Caco-2 (cell line): ENCODE measurements around the gene P2RY1. TPM values are rescaled to one million over a fixed set of nuclear protein-coding genes. Genes with fewer than 3 reads are reported as not detected.

Experiments used
- BruUV-seq: library from RNA; stranded (reverse); fragments of 400-500 nt; replicated peaks from 2 replicates; lab custom pipeline; 2021; lab: Mats Ljungman, UMichigan
- CTCF ChIA-PET: fragments of 300-600 bp; sonication (Branson Sonifier 250); formaldehyde crosslinking; loops from one replicate; lab custom pipeline; 2022; ENCODE audit warnings: antibody characterized with exemption; lab: Charles Lee
- POLR2A ChIA-PET: fragments of 300-600 bp; sonication (Branson Sonifier 250); formaldehyde crosslinking; loops from one replicate; lab custom pipeline; 2022; ENCODE audit warnings: antibody characterized with exemption; lab: Charles Lee
- DNase-seq, 2 experiments: peaks; one replicate each; pipeline versions ENCODE4 v3.0.0 to v3.0.0-alpha.2; 2020 to 2022
- H3K27me3 ChIP-seq: replicated peaks from 2 replicates; pipeline ENCODE4 v1.6.0; 2011; ENCODE audit warnings: low read length; ENCODE audit not compliant: control insufficient read depth, insufficient read depth
- H3K36me3 ChIP-seq: 2 replicates; pipeline ENCODE4 v1.5.1; 2011; ENCODE audit warnings: low read length; ENCODE audit not compliant: control insufficient read depth, insufficient read depth
- H3K4me1 ChIP-seq: fragments of 250-450 bp; sonication (Bioruptor Pico); 2 replicates; pipeline ENCODE4 v1.5.1; 2020; ENCODE audit warnings: mild to moderate bottlenecking
- H3K4me3 ChIP-seq: 2 replicates; pipeline ENCODE4 v1.5.1; 2011; ENCODE audit warnings: low read depth, mild to moderate bottlenecking, control low read depth, low read length
- H3K9me3 ChIP-seq: fragments of 250-450 bp; sonication (Bioruptor Pico); 2 replicates; pipeline ENCODE4 v1.5.1; 2020; ENCODE audit warnings: mild to moderate bottlenecking, moderate library complexity
- H3K27ac Mint-ChIP-seq: one replicate; pipeline ENCODE4 v1.8.0; 2022; ENCODE audit warnings: mixed read lengths; ENCODE audit not compliant: unreplicated experiment
- H3K27me3 Mint-ChIP-seq: one replicate; pipeline ENCODE4 v1.8.0; 2022; ENCODE audit warnings: mixed read lengths; ENCODE audit not compliant: insufficient read depth, unreplicated experiment
- H3K36me3 Mint-ChIP-seq: one replicate; pipeline ENCODE4 v1.8.0; 2022; ENCODE audit warnings: mild to moderate bottlenecking, mixed read lengths; ENCODE audit not compliant: insufficient read depth, unreplicated experiment
- H3K4me1 Mint-ChIP-seq: one replicate; pipeline ENCODE4 v1.8.0; 2022; ENCODE audit warnings: low read depth, mixed read lengths; ENCODE audit not compliant: unreplicated experiment
- H3K4me3 Mint-ChIP-seq: one replicate; pipeline ENCODE4 v1.8.0; 2022; ENCODE audit warnings: mild to moderate bottlenecking, moderate library complexity, mixed read lengths; ENCODE audit not compliant: unreplicated experiment
- H3K9me3 Mint-ChIP-seq: one replicate; pipeline ENCODE4 v1.8.0; 2022; ENCODE audit warnings: mixed read lengths; ENCODE audit not compliant: unreplicated experiment
- intact Hi-C: fragments of 100-400 bp; cut with micrococcal nuclease; formaldehyde crosslinking; loops from one replicate; pipeline ENCODE4 v1.10.0; 2022; ENCODE audit not compliant: unreplicated experiment
- total RNA-seq: library from RNA; stranded (reverse); gene quantifications from 2 replicates; pipeline ENCODE4 v1.2.3, GENCODE V29; 2022
- TF ChIP-seq, protein P1 (sequence below), 2 experiments: fragments of 200-600 bp in 1 of 2; IDR thresholded peaks; 1 replicate in 1 of 2; 2 replicates in 1 of 2; pipeline versions ENCODE4 v1.5.1 to v1.8.0; 2011 to 2022; ENCODE audit warnings: antibody characterized with exemption in 1 of 2, control low read depth in 1 of 2, inconsistent platforms in 1 of 2, low read depth in 1 of 2, low read length in 1 of 2, mild to moderate bottlenecking in 1 of 2, moderate library complexity in 1 of 2; ENCODE audit not compliant: insufficient read depth in 1 of 2, severe bottlenecking in 1 of 2, unreplicated experiment in 1 of 2

P2RY1 gene
- total RNA-seq, 1 experiment from 2014 or later = 6.0 TPM

DNA sequence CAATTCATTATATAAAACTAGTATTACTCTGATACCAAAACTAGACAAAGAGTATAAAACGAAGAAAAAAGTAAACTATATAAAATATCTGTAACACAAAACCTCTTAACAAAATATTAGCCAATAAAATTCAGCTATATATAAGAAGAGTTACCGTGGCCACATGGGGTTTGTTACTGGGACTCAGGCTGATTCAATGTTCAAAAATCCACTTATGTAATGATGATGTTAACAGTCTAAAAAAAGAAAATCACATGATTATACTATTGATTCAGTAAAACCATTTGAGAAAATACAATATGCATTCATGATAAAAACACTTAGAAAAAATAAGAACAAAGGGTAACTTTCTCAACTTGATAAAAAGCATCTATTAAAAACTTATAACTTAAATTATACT lies 18.3 kb downstream of the P2RY1 start:
- no peaks in the 10 kb centered on the region for H3K36me3 ChIP-seq
- ChIA-PET POLR2A (no interaction called here), CTCF (no interaction called here)
- no peak overlapping the region for H3K4me3 ChIP-seq
- TF ChIP-seq, protein P1, sequence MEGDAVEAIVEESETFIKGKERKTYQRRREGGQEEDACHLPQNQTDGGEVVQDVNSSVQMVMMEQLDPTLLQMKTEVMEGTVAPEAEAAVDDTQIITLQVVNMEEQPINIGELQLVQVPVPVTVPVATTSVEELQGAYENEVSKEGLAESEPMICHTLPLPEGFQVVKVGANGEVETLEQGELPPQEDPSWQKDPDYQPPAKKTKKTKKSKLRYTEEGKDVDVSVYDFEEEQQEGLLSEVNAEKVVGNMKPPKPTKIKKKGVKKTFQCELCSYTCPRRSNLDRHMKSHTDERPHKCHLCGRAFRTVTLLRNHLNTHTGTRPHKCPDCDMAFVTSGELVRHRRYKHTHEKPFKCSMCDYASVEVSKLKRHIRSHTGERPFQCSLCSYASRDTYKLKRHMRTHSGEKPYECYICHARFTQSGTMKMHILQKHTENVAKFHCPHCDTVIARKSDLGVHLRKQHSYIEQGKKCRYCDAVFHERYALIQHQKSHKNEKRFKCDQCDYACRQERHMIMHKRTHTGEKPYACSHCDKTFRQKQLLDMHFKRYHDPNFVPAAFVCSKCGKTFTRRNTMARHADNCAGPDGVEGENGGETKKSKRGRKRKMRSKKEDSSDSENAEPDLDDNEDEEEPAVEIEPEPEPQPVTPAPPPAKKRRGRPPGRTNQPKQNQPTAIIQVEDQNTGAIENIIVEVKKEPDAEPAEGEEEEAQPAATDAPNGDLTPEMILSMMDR (IDR thresholded peaks at IDR 0.05; ENCODE audit: insufficient read depth in 1 of 2, low read depth in 1 of 2, low read length in 1 of 2, severe bottlenecking in 1 of 2, unreplicated experiment in 1 of 2) = no peak
- no peaks in the 10 kb centered on the region for H3K27me3 Mint-ChIP-seq
- H3K36me3 Mint-ChIP-seq = no peaks in the 10 kb centered on the region
- H3K4me1 Mint-ChIP-seq = no peaks in the 10 kb centered on the region
- no TSS peak for BruUV-seq
- no peak overlapping the region for H3K4me3 Mint-ChIP-seq
- no peak overlapping the region for H3K27ac Mint-ChIP-seq
- no peaks in the 10 kb centered on the region for H3K4me1 ChIP-seq
- no peak for DNase-seq
- intact Hi-C loops = no loop called here
- no peaks in the 10 kb centered on the region for H3K27me3 ChIP-seq
- H3K9me3 Mint-ChIP-seq = peaks cover 14% of the 10 kb centered on the region
- peaks cover under 1% of the 10 kb centered on the region; the same call in 1 of the 2 replicates for H3K9me3 ChIP-seq

DNA sequence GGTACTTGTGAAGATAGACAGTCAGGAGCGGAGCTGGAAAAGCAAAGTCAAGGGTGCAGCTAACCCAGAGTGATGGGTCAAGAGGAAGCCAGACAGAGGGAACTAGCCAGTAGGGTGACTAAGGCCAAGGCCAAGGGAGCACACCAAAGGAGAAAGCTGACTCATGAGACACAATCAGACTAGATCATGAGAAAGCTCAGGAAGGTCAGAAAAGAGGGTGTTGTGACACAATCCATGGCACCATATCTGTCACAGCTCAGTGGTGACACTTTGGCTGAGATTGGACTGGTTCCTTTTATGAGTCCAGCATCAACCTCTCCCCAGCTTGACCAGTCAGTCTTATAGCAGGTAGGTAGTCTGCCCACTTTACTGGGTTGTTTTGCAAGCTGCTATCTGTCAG lies 22.2 kb downstream of the P2RY1 start:
- Histone ChIP-seq H3K27me3 (no peaks in the 10 kb centered on the region), H3K4me1 (no peaks in the 10 kb centered on the region), H3K36me3 (no peaks in the 10 kb centered on the region), H3K9me3 (no peaks in the 10 kb centered on the region), H3K4me3 (no peak overlapping the region)
- ChIA-PET CTCF (no interaction called here), POLR2A (no interaction called here)
- no peak overlapping the region for H3K4me3 Mint-ChIP-seq
- no peak for DNase-seq
- H3K9me3 Mint-ChIP-seq = no peaks in the 10 kb centered on the region
- no peak overlapping the region for H3K27ac Mint-ChIP-seq
- intact Hi-C loops = no loop called here
- peaks cover 4% of the 10 kb centered on the region for H3K27me3 Mint-ChIP-seq
- TF ChIP-seq, protein P1 (IDR thresholded peaks at IDR 0.05; ENCODE audit: insufficient read depth in 1 of 2, low read depth in 1 of 2, low read length in 1 of 2, severe bottlenecking in 1 of 2, unreplicated experiment in 1 of 2) = no peak
- BruUV-seq = no TSS peak
- H3K4me1 Mint-ChIP-seq = no peaks in the 10 kb centered on the region
- no peaks in the 10 kb centered on the region for H3K36me3 Mint-ChIP-seq

GRCh38 chr3:152858170-152858800 lies 23.4 kb downstream of the P2RY1 start:
- Histone ChIP-seq H3K4me1 (no peaks in the 10 kb centered on the region), H3K9me3 (no peaks in the 10 kb centered on the region), H3K4me3 (no peak overlapping the region), H3K27me3 (no peaks in the 10 kb centered on the region), H3K36me3 (no peaks in the 10 kb centered on the region)
- Mint-ChIP-seq H3K27ac (no peak overlapping the region), H3K4me1 (no peaks in the 10 kb centered on the region), H3K4me3 (no peak overlapping the region), H3K9me3 (no peaks in the 10 kb centered on the region), H3K36me3 (no peaks in the 10 kb centered on the region), H3K27me3 (peaks cover 4% of the 10 kb centered on the region)
- ChIA-PET CTCF (no interaction called here), POLR2A (no interaction called here)
- no peak for DNase-seq
- BruUV-seq = no TSS peak
- TF ChIP-seq, protein P1 (IDR thresholded peaks at IDR 0.05; ENCODE audit: insufficient read depth in 1 of 2, low read depth in 1 of 2, low read length in 1 of 2, severe bottlenecking in 1 of 2, unreplicated experiment in 1 of 2) = no peak
- intact Hi-C loops = no loop called here
